HUDEP-2 (cell line): ENCODE data around the gene OR7C2.

Experiments
- DNase-seq, 76 experiments: peaks; one replicate each; lab custom pipeline; 2025; ENCODE audit not compliant: unreplicated experiment in 76 of 76; lab: John Stamatoyannopoulos, UW

The OR7C2 gene

DNA sequence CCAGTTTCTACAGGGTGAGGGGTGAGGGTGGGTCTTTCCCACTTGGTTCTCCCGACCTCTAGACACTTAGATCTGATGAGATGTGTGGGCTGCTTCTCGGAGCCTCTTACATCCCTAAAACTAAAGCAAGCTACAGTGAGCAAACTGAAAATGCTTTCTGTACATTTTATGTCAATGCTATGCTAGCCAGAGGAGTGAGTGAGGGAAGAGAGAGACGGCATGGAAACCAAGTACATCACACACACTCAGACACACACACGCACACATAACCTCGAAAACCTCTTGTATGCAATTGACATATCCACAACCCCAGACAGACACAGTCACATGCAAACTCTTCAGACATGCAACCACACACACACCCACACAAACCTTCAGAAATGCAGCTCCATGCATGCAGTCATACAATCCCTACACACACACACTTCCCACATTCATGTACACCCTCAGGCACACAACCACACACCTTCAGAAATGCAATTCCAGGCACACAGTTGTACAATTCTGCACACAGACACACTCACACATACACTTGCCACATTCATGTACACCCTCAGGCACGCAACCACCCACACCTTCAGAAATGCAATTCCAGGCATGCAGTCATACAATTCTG is 37.0 kb downstream of the OR7C2 start:
- no peak for DNase-seq

DNA sequence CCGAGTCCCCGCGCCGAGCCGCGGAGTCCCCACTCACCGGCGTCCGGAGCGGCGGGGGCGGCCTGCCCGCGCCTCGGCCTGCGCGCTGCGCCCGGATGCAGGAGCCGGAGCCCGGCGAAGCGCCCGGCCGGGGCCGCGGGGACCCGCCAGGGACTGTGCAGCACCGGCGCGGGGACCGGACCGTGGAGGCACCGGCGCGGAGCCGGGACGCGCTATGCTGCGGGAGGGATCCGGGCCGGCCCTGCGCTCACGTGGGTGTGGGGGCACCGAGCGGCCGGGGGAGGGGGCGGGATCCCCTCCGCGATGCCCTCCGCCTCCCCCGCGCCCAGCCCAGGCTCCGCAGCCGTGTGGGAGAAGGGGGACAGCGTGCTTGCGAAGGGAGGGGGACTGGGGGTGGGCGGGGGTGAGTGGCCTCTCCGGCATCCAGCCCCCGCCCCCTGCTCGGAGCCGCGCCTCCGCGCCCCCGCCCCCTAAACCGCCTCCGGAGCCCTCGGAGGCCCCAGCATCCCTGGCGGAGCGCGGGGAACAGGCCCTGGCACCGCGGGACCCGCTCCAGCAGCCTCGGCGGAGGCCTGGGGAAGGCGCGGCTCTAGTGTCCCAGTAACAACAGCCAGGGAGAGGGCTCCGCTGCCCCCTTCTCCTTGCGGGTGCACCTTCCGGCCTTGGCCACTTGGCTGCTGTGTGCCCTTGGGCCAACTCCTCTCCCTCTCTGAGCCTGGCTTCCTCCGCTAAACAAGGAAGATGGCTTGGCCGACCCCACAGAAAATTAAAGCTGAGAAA is 38.4 kb downstream of the OR7C2 start, which contains the start of gene SLC1A6:
SLC1A6 (minus strand) TSS at position 389 of the 780 bp plus-strand sequence. CDS start 6,954 bp downstream, outside the sequence.
- no peak for DNase-seq

DNA sequence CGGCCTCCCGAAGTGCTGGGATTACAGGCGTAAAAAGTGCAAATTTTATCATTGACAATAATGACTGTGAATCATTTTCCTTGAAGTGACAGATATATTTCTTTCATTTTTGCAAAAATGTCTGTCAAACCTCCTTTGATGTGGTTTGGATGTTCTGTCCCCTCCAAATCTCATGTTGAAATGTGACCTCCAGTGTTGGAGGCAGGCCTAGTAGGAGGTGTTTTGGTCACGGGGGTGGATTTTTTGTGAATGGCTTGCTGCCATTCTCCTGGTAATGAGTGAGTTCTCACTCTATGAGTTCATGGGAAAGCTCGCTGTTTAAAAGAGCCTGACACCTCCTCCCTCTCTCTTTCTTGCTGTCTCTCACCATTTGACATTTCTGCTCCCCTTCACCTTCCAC is 43.8 kb downstream of the OR7C2 start:
- DNase-seq = no peak
